Frontal cortex (tissue), 4 donors: ENCODE data around the gene SOCS7. TPM values are rescaled to one million over a fixed set of nuclear protein-coding genes. Genes with fewer than 3 reads are reported as not detected.
A peak's percentile ranks its signal among the peaks of the same experiment; 100 is the strongest.

ENCODE experiments used
- DNase-seq, 2 donors: peaks; one replicate each; pipeline ENCODE4 v3.0.0; 2012; ENCODE audit warnings: low spot score in 2 of 2
- FAIRE-seq: peaks from 2 replicates; lab custom pipeline; 2012; peaks lifted over from hg19 to GRCh38; lab: Jason Lieb, UNC
- total RNA-seq: library from RNA; depleted of rRNA; stranded (reverse); fragments of >200 nt; gene quantifications from one replicate; pipeline ENCODE4 v1.2.3, GENCODE V29; 2014
- donor health status: control.
- donor health status: control.
- donor health status: control.

SOCS7 gene
- total RNA-seq, 1 donor from 2014 or later: 51.0 TPM

- DNase-seq (no peak), FAIRE-seq (no peak)
These were observed 65.7 kb downstream of the SOCS7 start for GRCh38 chr17:38417210-38417951.

GRCh38 chr17:38418062-38418692 is 66.5 kb downstream of the SOCS7 start:
- FAIRE-seq (no peak), DNase-seq (peak in 1 of 2 donors; percentile 60)

- FAIRE-seq: no peak
- peak in 1 of 2 donors; percentile 55 for DNase-seq
These were observed 67.3 kb downstream of the SOCS7 start for GRCh38 chr17:38418693-38419507.

GRCh38 chr17:38419508-38419981 is 67.9 kb downstream of the SOCS7 start:
- DNase-seq: no peak
- no peak for FAIRE-seq

GRCh38 chr17:38420518-38420917 is 68.9 kb downstream of the SOCS7 start:
- DNase-seq (no peak), FAIRE-seq (no peak)

DNA sequence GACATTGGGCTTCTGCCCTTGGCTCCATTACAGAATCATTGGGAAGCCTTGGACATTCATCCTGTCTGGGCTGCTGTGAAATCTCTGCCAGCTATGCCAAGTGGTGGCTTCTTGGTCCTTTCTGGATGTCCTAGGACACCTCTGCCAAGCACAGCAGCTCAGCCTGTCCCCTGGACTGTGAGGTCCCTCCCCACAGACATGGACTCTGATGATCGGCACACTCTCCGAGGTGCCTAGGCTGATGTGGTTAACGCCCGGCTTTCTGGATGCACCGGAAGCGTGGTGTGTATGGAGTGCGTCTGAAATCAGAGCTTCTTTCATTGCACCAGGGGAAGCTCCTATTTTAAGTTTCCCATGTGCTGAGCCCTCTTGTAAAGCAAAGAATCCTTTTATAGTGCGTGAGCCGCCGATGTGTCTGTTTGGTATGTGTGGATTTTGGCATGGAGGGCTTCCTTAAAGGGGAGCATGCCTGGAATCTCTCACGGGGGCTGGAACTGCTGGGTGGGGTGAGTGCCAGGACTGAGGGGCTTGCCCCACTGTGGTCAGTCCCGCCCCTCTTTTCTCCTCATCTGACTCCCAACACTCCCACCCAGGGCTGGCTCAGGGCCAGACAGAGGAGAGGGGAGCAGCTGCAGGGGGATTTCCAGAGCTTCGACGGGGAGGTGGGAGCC is 69.7 kb downstream of the SOCS7 start:
- no peak for FAIRE-seq
- DNase-seq: no peak

DNA sequence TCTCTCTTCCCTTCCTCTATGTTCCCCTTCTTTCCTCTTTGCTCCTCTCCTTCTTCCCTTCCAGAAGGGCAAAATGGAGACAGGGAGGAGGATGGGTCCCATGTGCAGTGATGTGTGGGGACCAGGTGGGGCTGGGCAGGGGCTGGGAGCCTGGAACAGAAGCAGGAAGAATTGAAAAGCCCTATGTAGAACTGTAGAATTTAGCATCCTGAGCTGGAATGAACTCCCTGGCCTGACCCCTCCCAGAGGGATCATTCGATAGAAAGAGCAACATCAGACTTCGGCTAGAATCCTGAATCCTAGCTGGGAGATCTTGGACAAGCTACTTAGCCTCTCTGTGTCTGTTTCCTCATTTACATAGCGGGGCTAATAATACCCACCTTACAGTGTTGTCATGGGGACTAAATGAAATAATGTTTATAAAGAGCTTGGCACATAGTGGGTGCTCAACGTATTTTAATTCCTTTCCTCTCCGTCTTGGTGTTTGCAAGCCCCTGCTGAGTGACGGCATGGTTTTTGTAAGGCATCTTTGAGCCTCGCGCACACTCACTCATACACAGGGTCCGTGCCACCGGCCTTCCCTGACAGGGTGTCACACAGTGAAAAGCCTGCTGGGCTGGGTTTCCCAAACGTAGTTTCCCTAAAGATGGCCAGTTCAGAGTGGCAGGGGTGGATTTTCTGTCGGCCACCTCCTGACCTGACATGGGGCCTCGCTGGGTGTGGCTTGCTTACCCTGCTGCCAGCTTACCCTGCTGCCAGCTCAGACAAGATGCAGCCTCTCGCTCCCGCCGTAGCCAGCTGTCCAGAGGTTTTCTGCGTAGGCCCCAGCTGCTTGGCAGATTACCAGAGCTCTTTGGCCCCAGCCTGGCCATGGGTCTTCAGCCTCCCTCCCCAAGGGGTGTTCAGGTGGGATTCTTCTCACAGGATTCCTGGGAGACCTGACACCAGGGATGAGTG is 70.5 kb downstream of the SOCS7 start:
- FAIRE-seq (no peak), DNase-seq (no peak)

GRCh38 chr17:38424297-38424972 is 72.8 kb downstream of the SOCS7 start:
- DNase-seq (no peak), FAIRE-seq (no peak)

DNA sequence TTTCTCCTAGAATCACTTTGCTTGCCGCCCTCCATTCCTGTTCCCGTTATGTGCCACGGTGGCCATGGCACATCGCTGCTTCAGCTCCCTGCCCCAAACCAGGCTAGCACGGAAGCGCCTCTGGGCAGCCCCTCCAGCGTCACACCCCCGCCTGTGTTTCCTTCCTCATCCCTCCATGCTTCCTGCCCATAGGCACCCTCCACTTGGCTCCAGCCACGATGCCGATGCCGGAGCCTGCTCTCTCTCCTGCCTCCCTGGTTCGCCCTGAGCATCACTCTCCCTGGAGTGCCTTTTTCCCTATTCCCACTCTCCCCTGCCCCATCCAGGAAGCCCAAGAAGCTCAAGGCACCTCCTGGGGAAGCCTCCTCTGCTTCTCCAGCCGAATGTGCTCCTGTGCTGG is 73.4 kb downstream of the SOCS7 start:
- DNase-seq: no peak
- no peak for FAIRE-seq

DNA sequence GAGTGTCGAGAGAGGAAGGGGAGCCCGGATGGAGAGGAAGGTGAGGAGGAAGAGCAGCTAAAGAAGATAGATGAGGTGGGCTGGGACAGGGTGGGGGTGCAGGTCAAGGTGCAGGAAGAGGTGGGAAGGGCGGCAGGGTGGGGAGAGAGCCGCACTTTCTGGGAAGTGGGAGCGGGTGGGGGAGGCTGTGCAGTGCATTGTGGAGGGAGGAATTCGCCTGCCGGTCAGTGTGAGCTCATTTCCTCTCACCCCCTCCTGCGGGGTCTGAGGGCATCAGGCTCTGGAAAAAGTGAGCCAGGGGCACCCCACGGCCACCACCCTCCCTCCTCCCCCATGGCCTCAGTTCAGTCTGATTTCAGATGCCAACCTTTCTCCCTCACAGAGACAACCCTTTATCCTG is 74.1 kb downstream of the SOCS7 start:
- no peak for FAIRE-seq
- DNase-seq: no peak

DNA sequence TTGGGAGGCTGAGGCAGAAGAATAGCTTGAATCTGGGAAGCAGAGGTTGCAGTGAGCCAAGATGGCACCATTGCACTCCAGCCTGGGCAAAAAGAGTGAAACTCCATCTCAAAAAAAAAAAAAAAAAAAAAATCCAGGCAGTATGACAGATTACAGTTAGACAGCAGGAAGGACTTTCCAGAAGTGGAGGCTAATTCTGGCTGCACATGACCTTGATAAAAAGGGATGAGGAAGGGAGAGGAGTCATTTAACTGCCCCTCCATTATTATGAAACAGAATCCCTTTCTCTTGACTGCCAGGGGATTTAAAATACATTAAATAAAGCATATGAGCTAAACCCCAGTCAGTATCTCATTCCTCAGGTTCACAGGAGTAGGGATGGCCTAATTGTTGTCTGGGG is 74.8 kb downstream of the SOCS7 start:
- FAIRE-seq: no peak
- no peak for DNase-seq

GRCh38 chr17:38427160-38427949 is 75.7 kb downstream of the SOCS7 start:
- DNase-seq (no peak), FAIRE-seq (no peak)

DNA sequence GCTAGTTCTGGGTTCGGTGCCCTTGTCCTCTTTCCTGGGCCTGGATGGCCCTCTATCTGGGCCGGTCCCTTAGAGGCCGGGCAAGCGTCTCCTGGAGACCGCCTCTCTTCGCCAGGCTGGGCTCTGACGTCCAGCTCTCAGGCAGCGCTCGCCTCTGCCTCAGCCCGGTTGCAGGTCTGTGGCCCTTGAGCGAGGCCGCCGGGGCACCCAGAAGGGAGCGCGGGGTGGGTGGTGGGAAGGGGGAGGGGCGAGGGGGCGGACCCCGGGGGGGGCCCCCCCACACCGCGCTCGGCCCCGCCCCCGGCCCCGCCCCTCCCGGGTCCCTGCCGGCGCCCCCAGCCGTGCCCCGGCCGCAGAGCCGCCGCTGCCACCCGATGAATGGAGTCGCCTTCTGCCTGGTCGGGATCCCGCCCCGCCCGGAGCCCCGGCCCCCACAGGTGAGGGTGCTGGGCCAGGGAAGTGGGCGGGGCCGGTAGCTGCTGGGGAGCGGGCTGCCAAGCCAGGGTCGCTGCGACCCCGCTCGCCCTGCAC is 76.5 kb downstream of the SOCS7 start, which contains the start of gene ARHGAP23:
Gene ARHGAP23, plus strand, starts transcription at position 353 of the 531 bp plus-strand sequence. Its CDS starts 22 bp downstream, at position 375.
- DNase-seq (peak; percentile 84 to 85), FAIRE-seq (no peak)

DNA sequence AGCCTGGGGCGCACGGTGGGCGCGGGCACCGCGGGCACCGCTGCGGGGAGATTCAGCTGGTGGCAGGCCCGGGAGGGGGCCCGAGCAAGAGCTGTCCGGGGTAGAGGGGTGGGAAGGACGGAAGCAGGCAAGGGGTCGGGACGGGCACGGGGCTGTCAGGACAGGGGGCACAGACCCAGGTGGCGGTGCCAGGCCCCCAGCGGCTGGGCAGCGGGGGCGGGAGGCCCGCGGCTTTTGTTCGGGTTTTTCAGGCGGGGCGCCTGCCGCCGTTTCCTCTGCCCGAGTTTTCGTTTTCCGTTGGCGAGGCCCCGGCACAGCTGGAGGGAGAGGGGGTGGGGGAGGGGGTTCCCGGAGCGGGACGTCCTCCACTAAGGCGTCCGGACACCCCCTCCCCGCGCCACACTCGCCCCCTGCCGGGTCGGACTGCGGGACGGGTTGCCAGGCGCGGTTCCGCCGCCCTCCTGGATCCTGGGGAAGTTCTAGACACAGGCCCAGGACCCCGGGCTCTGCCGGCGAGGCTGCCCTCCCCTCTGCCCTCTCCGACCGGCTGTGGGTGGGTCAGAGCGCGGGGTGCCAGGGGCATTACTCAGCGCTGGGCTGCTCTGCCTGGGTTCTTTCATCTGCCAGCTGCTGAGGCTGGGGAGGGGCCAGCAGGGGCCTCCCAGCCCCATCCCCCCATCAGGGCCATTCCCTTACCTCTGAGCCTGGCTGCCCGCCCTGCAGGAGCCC is 77.2 kb downstream of the SOCS7 start:
- FAIRE-seq: no peak

GRCh38 chr17:38429476-38430100 is 77.9 kb downstream of the SOCS7 start:
- no peak for DNase-seq
- FAIRE-seq: no peak

More for the DNA sequence above, 77.2 kb downstream of the SOCS7 start:
- DNase-seq: peak in 1 of 2 donors; percentile 74

GRCh38 chr17:38430316-38430715 is 78.7 kb downstream of the SOCS7 start:
- FAIRE-seq (no peak), DNase-seq (no peak)
